Liver (tissue), 2 donors: ENCODE results near the gene OTOA.

Experiments
- CTCF ChIP-seq: fragments of 150-350 bp; IDR thresholded peaks from 2 replicates; pipeline ENCODE4 v1.5.1; 2017; ENCODE audit warnings: improper control_type of control experiment, low read depth, low read length; ENCODE audit not compliant: missing input control
- FOXA1 ChIP-seq: IDR thresholded peaks from 2 replicates; pipeline ENCODE4 v1.6.1; 2016; ENCODE audit warnings: antibody characterized with exemption
- MAX ChIP-seq: IDR thresholded peaks from 2 replicates; pipeline ENCODE4 v1.6.1; 2016; ENCODE audit warnings: antibody characterized with exemption
- REST ChIP-seq: IDR thresholded peaks from 2 replicates; pipeline ENCODE4 v1.6.1; 2016; ENCODE audit warnings: antibody characterized with exemption, mild to moderate bottlenecking
- YY1 ChIP-seq: IDR thresholded peaks from 2 replicates; pipeline ENCODE4 v1.6.1; 2016; ENCODE audit warnings: antibody characterized with exemption, mild to moderate bottlenecking
- ZBTB33 ChIP-seq: IDR thresholded peaks from 2 replicates; pipeline ENCODE4 v1.6.1; 2016; ENCODE audit warnings: antibody characterized with exemption
- donor health status: healthy.

GRCh38 chr16:21652453-21652852 lies 11.3 kb upstream of the OTOA start, which contains the start of gene IGSF6:
- no peak for TF ChIP-seq ZBTB33
- TF ChIP-seq CTCF = no peak
- TF ChIP-seq YY1 = no peak
- TF ChIP-seq FOXA1 = no peak
- TF ChIP-seq MAX = no peak
- TF ChIP-seq REST = no peak
